Globus pallidus (tissue), 1 donor: ENCODE data around the gene CAPN5.

Experiments
- DNase-seq: peaks from one replicate; pipeline ENCODE4 v3.0.0-alpha.2; 2015; ENCODE audit warnings: low spot score

CAPN5 gene

DNA sequence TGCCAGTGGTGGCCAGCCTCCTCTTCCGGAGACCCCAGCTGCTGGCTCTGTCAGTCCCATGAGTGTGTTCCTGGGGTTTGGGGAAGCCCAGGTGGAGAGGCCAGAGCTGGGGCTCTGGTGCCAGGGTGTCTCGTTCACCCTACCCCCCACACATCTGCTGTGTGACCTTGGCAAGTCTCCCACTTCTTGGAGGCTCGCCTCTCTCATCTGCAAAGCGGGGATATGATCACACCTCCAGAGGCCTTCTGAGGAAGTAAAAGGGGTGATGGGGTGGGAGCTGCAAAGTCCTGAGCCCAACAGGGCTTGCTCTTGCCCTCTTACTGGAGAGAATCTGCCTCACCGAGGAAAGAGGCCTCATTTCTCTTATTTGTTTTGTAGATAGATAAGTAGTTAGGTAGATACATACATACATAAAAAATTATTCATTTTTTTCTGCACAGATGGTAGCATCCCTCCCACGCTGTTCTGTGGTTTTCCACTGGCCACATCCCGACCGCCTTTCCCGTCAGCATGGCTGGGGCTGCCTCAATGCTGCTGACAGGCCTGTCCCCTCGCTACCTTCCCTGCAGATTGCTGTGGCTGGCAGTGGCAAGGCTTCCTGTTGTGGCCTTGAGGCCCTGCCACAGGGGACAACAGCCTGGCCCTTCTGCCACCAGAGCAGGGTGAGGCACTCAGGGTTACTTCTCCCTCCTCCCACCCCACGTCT is 85.2 kb downstream of the CAPN5 start:
- DNase-seq, result no peak

DNA sequence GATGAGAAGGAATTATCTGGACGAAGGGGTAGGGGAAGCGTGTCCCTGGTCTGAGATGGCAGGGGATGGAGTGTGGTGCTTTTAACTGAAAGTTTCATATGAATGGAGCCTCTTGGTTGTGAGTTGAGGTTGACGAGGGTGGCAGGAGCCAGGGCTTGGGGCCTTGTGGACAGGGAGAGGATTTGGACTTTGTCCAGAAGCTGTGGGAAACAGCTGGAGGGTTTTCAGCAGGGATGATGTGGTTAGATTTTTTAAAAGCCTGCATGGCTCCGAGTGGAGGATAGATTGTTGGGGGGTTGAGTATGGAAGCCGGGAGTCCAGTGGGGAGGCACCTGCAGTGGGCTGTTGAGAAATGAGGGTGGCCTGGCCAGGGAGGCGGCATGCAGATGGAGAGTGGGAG is 86.1 kb downstream of the CAPN5 start:
- no peak for DNase-seq

DNA sequence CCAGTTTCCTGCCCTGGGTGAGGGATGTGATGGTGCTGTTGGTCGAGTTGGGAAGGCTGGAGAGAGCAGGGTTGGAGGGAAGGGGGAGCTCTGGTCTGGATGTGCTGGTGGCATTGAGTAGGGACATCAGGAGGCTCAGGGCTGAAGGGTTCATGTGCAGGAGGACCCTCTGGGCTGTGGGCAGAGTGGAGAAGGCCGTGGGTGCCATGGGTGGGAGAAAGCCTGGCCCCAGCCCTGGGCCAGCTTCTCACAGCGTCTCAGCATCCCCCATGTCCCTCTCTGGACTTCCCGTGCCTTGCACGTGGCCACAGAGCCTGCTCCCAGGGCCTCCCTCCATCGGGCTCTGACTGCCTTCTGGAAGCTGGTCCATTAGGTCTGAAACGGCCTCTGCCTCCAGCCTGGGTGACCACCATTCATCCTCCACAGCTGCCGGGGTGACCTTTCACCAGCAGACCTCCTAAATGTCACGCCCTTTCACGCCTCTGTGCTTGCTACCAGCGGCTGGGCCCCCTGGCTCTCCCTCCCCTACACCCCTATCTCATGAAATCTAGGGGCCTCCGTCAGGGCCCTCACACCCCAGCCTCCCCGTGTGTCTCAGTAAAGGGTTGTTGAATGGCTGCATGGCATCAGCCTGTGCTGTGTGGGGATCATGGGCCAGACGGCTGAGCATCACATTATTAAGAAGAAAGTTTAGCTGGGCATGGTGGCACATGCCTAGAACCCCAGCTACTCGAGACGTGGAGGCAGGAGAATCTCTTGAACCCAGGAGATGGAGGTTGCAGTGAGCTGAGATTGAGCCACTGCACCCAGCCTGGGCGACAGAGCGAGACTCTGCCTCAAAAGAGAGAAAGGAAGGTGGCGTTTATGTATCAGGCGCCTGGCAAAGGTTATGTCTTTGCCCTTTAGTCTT is 86.8 kb downstream of the CAPN5 start:
- no peak for DNase-seq

DNA sequence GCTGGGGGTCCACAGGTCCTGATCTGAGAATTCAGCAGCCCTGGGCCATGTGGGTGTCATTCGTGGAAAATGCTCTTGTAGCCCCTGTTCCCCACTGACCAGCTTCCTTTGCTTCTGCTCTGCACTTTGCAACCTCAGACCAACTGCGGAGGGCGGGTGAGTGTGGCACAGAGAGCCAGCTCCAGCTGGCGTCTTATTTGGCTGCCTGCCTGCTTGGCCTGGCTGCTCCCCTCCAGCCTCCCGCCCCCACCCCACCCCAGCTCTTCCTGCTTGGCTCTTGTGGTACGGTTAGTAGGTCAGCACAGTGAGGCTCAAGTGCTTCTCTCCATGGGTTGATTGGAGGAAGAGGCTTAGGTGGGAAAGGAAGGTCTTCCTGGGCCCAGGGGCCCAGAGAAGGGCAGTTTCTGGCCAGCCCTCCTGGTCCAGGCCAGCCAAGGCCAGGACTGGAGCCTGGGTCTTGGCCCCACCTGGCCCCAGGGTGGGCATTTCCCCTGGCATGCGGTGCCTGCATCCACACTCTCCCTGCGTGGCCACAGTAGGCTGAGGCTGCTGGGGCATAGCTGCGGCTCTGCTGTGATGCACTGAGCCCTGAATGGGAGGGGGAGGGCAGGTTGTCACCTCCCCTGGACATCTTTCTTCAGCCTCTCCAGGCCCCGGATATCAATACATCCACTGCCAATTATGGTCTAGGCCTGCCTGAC is 87.8 kb downstream of the CAPN5 start:
- DNase-seq, result peak; percentile 85

DNA sequence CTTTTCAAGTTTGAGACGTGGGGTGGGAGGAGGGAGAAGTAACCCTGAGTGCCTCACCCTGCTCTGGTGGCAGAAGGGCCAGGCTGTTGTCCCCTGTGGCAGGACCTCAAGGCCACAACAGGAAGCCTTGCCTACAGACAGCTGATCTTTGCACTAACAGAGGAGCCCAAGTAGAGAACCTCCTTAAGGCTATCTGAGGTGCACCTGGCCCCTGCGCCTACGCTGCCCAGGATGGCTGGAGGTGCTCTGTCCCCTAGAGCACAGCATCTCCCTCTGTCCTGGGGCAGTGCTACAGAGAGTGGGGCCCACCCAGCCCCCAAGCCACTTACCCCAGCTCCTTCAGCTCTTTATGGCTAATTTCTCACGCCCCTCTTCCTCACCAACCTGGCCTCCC is 88.3 kb downstream of the CAPN5 start:
- no peak for DNase-seq

DNA sequence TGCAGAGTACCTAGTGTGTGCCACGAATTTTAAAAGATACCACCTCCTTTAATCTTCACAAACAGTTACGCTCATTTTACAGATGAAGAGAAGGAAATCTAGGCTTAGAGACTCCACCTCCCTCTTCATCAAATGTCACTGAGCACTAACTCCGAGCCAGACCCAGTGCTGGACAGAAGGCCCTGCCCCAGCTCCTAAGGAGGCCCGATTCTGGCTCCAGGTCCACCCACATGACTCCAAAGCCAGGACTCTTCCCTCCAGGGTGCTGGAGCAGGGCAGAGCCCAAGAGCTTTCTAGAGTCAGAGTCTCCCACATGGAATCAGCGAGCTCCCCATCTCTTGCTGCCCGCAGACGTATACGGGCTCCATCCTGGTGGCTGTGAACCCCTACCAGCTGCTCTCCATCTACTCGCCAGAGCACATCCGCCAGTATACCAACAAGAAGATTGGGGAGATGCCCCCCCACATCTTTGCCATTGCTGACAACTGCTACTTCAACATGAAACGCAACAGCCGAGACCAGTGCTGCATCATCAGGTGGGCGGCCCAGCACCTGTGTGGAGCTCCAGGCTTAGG is 88.9 kb downstream of the CAPN5 start:
- no peak for DNase-seq

DNA sequence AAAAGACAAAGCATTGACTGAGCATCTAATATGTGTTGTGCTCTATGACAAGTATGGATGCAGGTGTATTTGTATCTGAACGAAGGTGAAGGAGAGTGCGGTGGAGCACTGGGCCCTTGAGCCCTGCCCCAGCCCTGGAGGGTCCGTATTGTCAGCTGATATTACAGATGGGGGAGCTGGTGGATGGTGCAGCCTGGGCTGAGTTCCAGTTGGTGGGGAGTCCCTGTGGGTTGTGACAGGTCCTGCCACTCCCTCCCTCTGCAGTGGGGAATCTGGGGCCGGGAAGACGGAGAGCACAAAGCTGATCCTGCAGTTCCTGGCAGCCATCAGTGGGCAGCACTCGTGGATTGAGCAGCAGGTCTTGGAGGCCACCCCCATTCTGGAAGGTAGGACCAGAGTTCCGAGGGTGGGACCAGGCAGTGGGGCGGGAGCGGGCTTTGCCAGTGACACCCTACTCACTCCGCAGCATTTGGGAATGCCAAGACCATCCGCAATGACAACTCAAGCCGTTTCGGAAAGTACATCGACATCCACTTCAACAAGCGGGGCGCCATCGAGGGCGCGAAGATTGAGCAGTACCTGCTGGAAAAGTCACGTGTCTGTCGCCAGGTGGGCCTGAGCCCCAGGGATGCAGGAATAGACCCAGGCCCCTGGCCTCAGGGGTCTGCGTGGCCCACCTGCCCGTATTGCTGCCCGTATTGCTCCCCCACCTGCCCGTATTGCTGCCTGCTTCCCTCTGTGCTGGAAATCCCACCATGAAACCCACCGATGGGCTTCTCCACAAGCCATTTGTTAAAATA is 89.8 kb downstream of the CAPN5 start:
- DNase-seq, result no peak

DNA sequence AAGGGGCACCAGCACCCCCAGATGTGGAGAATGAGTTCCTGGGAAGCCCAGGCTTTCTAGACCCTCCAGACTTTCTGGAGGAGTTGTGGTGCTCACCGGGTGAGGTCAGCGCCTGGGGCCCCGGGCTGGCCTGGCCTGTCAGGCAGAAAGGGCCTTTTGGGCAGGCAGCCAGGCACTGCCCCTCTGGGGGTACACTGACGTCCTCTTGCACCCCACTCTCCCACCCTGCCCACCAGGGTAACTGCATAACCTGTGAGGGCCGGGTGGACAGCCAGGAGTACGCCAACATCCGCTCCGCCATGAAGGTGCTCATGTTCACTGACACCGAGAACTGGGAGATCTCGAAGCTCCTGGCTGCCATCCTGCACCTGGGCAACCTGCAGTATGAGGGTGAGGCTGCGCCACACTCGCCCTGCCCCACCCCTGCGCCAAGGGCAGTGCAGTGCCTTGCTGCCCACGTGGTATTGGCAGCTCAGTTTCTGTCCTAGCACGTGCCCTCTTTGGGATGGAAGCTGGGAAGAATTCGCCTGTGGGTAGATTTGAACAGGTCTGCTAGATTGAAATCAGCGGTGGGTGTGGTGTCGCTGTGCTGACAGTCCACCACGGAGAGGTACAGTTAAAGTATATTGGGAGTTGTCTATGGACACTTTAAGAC is 91.4 kb downstream of the CAPN5 start:
- DNase-seq, result no peak

DNA sequence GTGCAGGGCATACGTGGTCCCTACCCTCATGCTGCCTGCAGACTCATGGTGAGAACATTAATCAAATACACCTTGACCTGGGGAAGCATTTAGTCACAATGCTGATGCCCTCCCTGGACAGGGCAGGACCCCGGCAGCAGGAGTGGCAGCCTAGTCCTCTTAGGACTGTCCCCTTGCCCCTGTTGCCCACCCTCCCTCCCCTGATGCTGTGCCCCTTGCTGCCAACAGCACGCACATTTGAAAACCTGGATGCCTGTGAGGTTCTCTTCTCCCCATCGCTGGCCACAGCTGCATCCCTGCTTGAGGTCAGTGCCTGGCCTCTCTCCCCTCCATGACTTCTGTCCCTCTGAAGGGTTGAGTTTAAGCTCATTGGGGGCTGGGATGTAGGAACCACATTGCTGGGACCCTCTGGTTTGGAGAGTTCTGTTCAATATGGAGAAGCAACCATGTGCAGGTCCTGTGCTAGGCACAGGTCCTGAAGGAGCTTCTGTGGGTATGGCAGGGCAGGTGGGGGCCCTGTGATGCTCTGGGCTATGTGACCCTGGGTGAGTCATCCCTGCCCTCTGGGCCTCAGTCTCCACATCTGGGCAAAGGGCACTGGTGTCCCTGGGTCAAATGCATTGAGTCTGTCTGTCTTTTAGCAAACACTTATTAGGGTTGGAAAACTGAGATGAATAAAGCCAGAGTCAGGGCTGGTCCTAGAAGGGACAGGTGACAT is 92.6 kb downstream of the CAPN5 start:
- DNase-seq, result no peak

DNA sequence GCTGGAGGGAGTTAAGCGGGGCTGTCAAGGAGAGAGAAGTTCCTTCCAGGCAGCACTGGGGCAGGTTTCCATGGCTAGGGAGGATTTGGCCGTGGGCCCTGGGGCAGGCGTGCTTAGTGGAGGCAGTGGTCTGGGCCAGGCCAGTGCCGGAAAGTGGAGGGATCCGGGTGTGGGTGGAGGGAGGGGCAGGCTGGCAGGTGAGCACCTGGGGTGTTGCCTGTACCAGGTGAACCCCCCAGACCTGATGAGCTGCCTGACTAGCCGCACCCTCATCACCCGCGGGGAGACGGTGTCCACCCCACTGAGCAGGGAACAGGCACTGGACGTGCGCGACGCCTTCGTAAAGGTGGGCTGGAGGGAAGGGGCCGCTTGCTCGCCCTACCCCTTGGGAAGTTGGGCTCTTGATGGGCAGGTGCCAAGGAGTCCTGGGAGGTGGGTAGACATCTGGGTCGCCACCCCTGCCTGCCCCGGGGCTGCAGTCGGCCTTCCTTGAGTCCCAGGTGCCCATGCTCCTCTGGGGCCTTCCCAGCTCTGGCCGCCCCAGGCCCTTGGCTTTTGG is 93.2 kb downstream of the CAPN5 start:
- DNase-seq, result no peak

DNA sequence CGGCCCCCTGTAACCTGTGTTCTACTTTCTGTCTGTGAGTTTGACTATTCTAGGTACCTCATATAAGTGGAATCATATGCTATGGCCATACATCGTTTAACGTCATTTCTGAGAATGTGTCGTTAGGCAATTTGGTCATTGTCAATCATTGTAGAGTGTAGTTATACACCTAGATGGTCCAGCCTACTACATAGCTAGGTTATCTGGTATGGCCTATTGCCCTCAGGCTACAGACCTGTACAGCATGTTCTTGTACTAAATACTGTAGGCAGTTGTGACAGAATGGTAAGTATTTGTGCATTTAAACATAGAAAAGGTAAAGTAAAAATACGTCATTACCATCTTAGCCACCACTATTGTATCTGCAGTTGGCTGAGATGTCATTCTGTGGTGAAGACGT is 96.5 kb downstream of the CAPN5 start:
- no peak for DNase-seq

DNA sequence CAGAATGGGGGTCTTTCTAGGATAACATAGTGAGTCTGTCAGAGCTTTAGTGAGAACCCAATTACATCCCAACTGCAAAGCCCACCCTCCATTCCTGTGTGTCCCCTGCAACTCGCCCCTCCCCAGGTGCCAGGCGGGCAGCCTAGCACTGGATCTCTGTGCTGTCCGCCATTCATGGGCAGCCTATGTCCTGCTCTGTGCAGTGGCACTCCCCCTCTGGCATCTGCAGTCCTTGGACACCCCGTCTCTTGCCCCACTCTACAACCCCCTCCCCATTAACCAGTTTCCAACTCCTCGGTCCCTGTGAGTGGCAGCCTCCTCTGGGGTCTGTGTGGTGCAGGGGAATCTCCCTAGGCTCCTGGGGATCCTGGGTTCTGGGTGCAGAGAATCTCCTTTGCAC is 98.3 kb downstream of the CAPN5 start:
- no peak for DNase-seq

DNA sequence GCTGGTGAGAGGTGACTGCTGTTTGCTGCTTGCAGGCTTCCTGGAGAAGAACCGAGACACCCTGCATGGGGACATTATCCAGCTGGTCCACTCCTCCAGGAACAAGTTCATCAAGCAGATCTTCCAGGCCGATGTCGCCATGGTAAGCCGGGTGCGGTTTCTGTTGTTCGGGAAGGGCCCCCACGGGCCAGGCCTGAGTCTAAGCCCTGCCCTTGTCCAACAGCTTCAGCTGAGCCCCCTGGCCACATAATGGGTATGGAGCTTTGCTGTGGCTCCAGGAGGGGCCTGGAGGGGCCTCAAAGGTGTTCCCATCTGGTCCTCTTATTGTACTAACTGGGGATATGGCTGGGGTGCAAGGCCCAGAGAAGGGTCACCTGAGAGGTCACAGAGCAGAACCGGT is 99.2 kb downstream of the CAPN5 start:
- no peak for DNase-seq

DNA sequence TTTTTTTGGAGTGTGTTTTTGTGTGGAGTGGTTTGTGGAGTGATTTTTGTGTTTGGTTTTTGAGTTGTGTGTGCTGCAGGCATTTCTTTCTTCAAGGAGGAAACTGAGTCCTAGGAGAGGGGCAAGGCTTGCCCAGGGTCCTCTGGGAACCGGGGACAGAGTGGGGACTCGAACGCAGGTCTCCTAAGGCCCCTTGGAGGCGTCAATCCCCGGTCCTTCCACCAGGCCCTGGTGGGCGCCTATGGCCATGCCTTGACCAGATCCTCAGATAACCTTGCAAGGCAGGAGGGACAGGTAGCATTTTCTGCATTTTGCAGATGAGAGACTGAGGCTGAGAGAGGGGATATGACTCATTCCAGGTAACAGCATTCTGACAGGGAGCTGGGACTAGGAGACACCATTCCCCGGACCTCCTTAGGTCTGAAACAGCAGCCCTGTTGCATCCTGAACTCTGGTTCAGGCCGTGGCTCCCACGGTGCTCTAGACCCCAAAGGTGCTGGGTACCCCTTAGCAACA is 100.4 kb downstream of the CAPN5 start:
- DNase-seq, result no peak

DNA sequence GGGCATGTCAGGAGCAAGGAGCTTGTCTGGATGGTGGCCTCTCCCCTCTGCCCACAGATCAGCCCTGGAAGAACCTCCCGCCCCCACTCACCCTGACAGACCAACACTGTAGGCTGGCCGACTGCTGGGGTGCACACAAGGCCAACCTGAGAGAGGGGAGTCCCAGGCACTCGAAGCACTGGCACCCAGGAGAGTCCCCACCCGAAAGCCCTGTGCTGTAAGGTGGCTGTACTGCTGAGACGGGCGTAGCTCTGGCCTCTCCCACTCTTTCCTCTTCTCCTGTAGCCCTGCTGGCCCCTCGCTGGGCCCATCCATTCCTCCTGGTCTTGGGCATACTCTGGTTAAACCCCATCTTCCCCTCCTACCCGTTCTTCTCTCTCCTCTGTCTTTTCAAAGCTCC is 101.0 kb downstream of the CAPN5 start:
- DNase-seq, result no peak

DNA sequence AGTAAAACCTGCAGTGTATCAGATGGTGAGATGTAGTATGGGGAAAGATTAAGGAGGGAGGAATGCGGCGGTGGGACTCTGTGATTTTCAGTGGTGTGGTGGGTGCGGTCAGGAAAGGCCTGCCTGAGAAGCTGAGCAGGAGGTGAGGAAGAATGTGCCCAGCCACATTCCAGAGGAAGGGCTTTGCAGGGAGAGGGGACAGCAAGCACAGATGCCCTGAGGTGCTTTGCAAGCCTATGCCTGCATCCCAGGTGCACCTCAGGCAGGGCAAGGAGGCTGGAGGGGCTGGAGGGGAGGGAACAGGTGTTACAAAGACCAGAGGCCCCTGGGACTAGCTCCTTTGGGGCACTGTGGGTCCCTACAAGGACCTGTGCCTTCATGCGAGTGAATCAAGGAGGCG is 103.3 kb downstream of the CAPN5 start:
- no peak for DNase-seq

DNA sequence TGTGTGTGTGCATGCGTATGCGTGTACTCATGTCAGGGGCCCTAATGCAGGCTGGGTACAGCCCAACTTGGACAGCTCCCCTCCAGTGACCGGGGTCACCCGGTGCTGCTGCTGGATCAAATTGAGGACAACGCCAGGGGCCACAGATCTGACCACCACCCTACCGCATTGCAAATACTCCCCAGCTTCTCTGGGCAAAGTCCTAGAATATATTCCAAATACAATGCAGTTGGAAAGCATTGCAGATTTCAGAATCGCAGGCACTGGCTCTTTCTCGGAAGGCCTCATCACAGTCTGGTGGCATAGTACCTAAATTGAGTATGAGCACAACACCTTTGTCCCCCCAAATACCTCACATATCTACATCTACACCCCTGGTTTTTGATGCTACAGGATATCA is 104.5 kb downstream of the CAPN5 start:
- DNase-seq, result no peak

DNA sequence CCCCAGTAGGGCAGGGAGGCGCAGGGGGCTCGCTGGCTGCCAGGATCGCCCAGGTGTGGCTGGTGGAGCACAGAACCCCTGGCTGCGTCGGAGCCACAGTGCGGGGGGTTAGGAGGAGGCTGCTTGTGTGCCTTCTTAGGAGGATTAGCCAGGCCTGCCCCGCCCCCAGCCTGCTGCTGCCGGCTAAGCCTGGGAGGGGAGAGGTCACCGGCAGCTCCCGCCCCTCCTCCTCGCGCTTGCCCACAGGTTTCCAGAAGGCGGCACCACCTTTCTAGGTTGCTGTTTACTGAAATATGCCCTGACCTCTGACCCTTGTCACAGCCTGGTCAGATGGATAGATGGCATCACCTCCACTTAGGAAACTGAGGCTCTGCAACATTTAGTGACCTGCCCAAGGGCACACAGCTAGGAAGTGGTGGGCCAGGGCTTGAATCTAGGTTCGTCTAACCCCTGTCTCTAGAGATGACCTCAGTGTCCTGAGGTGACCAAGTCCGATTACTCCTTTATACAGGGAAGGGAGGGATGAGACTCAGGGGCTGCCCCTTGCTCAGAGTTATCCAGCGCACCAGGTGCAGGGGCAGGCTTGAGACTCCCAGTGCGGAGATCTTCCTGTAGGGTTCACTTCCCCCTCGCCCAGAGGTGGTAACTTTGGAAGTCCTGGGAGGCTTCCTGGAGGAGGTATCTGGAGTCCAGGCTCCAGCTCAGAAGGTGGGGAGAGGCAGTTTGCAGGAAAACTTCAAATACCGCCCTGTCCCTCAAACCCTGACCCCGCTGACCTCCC is 105.3 kb downstream of the CAPN5 start:
- DNase-seq, result no peak

DNA sequence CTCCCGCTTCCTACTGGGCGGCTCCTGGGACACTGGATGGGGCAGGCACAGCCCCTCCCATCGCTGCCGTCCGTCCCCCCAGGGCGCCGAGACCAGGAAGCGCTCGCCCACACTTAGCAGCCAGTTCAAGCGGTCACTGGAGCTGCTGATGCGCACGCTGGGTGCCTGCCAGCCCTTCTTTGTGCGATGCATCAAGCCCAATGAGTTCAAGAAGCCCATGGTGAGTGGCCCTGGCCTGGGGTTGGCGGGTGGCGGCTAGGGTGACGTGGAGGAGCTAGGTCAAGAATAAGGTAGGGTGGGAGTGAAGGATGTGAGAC is 105.9 kb downstream of the CAPN5 start:
- no peak for DNase-seq
